SK-N-SH treated with all-trans-retinoic acid at 6 μM for 48 hours (cell line): Measurements from ENCODE around the gene HMCN2.

Source experiments
- ARNTL ChIP-seq: fragments of 450-650 bp; formaldehyde crosslinking; IDR thresholded peaks from 2 replicates; pipeline ENCODE4 v1.5.0; 2020; ENCODE audit warnings: low read depth, mild to moderate bottlenecking, moderate library complexity, borderline replicate concordance
- CSRNP3 ChIP-seq: fragments of 250-450 bp; sonication (Bioruptor Pico); IDR thresholded peaks from 2 replicates; pipeline ENCODE4 v1.5.1; 2021; ENCODE audit warnings: mild to moderate bottlenecking, moderate library complexity
- ESRRG ChIP-seq: fragments of 250-450 bp; sonication (Bioruptor Pico); IDR thresholded peaks from 2 replicates; pipeline ENCODE4 v1.6.1; 2021; ENCODE audit warnings: mild to moderate bottlenecking
- OSR1 ChIP-seq: fragments of 250-450 bp; sonication (Bioruptor Pico); IDR thresholded peaks from 2 replicates; pipeline ENCODE4 v1.8.0; 2022; ENCODE audit warnings: moderate library complexity, mild to moderate bottlenecking, inconsistent platforms
- PATZ1 ChIP-seq: fragments of 250-450 bp; sonication (Bioruptor Pico); IDR thresholded peaks from 2 replicates; pipeline ENCODE4 v1.8.0; 2020; ENCODE audit warnings: mild to moderate bottlenecking, moderate library complexity, borderline replicate concordance
- POU6F1 ChIP-seq: fragments of 250-450 bp; sonication (Bioruptor Pico); IDR thresholded peaks from 2 replicates; pipeline ENCODE4 v1.8.0; 2021; ENCODE audit warnings: low read depth, mild to moderate bottlenecking, moderate library complexity, borderline replicate concordance
- SNAI2 ChIP-seq: fragments of 250-450 bp; sonication (Bioruptor Pico); IDR thresholded peaks from 2 replicates; pipeline ENCODE4 v1.5.0; 2020; ENCODE audit warnings: mild to moderate bottlenecking, moderate library complexity
- TOX ChIP-seq: fragments of 250-450 bp; sonication (Bioruptor Pico); IDR thresholded peaks from 2 replicates; pipeline ENCODE4 v1.8.0; 2021; ENCODE audit warnings: mild to moderate bottlenecking, moderate library complexity, borderline replicate concordance
- ZC3H10 ChIP-seq: fragments of 250-450 bp; sonication (Bioruptor Pico); IDR thresholded peaks from 2 replicates; pipeline ENCODE4 v1.5.1; 2021; ENCODE audit warnings: mild to moderate bottlenecking, moderate library complexity
- ZFP30 ChIP-seq: fragments of 450-650 bp; formaldehyde crosslinking; IDR thresholded peaks from 2 replicates; pipeline ENCODE4 v1.5.0; 2022; ENCODE audit warnings: mild to moderate bottlenecking, moderate library complexity
- ZNF8 ChIP-seq: fragments of 450-650 bp; formaldehyde crosslinking; IDR thresholded peaks from 2 replicates; pipeline ENCODE4 v1.5.0; 2020; ENCODE audit warnings: mild to moderate bottlenecking, moderate library complexity

GRCh38 chr9:130432362-130432761, 166.8 kb downstream of the HMCN2 start:
- TF ChIP-seq ARNTL: no peak
- no peak for TF ChIP-seq ZNF8
- no peak for TF ChIP-seq SNAI2
- no peak for TF ChIP-seq TOX (CRISPR knock-in tag)
- TF ChIP-seq PATZ1 (CRISPR knock-in tag): no peak
- no peak for TF ChIP-seq ZC3H10 (CRISPR knock-in tag)
- no peak for TF ChIP-seq CSRNP3 (CRISPR knock-in tag)
- TF ChIP-seq ZFP30 (CRISPR knock-in tag): no peak
- no peak for TF ChIP-seq OSR1
- no peak for TF ChIP-seq ESRRG (CRISPR knock-in tag)
- TF ChIP-seq POU6F1: no peak
